AG08395 (cell line): ENCODE data around the gene NAPA.

ENCODE experiments used
- DNase-seq: peaks from one replicate; pipeline ENCODE4 v3.0.0; 2012; ENCODE audit warnings: mixed read lengths, low spot score

Gene NAPA

GRCh38 chr19:47499863-47500830 is 14.7 kb downstream of the NAPA start:
- DNase-seq: no peak

GRCh38 chr19:47499371-47499770 is 15.5 kb downstream of the NAPA start:
- DNase-seq: no peak

GRCh38 chr19:47498561-47498960 is 16.3 kb downstream of the NAPA start:
- DNase-seq: no peak

GRCh38 chr19:47497821-47498520 is 16.9 kb downstream of the NAPA start:
- DNase-seq: no peak

GRCh38 chr19:47497050-47497766 is 17.7 kb downstream of the NAPA start:
- no peak for DNase-seq

GRCh38 chr19:47495478-47496372 is 19.1 kb downstream of the NAPA start:
- no peak for DNase-seq

GRCh38 chr19:47494729-47495128 is 20.1 kb downstream of the NAPA start:
- no peak for DNase-seq

- DNase-seq: no peak
Measured at GRCh38 chr19:47494211-47494547, 20.7 kb downstream of the NAPA start.

- DNase-seq: no peak
Measured at GRCh38 chr19:47493378-47494210, 21.3 kb downstream of the NAPA start.

GRCh38 chr19:47492571-47493377 is 22.1 kb downstream of the NAPA start:
- DNase-seq: no peak

- DNase-seq: no peak
Measured at GRCh38 chr19:47492137-47492533, 22.7 kb downstream of the NAPA start.

- DNase-seq: no peak
Measured at GRCh38 chr19:47491358-47492136, 23.3 kb downstream of the NAPA start.

GRCh38 chr19:47490847-47491246 is 24.0 kb downstream of the NAPA start:
- no peak for DNase-seq

- DNase-seq: no peak
Measured at GRCh38 chr19:47490031-47490430, 24.8 kb downstream of the NAPA start.

- DNase-seq: no peak
Measured at GRCh38 chr19:47489072-47489914, 25.6 kb downstream of the NAPA start.

GRCh38 chr19:47487551-47488515 is 27.0 kb downstream of the NAPA start:
- DNase-seq: no peak

- DNase-seq: no peak
Measured at GRCh38 chr19:47486900-47487299, 28.0 kb downstream of the NAPA start.
